AG08396 (cell line): ENCODE results near the gene GSTA4.
A peak's percentile ranks its signal among the peaks of the same experiment; 100 is the strongest.
"Not testable (repeated sequence)": the region's sequence is repeated elsewhere in the genome, so short reads cannot be mapped to it uniquely, and the experiment has no call there.

Experiments used
- DNase-seq: peaks from one replicate; pipeline ENCODE4 v3.0.0; 2012; ENCODE audit warnings: low spot score, mixed read lengths

GSTA4 gene

DNA sequence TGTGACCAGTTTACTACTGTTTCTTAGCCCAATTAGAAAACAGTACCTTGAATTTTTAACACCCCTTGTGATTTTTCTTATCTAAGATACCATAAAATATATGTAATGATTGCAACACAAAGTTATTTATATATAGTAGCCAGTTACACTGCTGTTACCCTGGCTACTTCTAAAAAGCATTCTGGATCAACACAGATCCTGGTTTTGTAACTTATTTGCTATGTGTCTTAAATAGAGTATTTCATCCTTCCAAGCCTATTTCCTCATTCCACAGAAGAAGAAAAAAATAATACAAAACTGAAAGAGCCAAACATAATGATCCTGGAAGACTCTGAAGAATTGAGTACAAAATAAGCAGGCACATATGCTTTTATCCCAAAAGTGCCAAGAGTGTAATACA lies 19.0 kb upstream of the GSTA4 start:
- peak; percentile 6 for DNase-seq

DNA sequence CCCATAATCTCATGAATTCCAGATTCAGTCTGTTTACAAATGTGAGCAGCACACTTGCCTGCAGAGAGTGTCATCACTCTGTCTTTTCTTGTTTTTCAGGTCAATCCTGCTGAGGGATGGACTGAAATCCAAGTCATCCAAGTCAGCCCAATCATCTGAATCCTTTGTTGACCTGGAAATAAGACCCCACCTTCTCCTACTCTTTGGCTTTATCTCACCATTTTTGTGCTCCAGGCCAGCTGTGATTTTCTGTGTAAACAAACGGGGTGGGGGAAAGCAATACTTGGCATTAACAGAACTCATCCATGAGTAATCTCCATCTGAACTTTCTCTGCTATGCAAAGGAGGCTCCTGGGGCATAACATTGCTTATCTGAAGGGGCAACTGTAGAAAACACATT lies 16.9 kb upstream of the GSTA4 start:
- peak; percentile 11 for DNase-seq

DNA sequence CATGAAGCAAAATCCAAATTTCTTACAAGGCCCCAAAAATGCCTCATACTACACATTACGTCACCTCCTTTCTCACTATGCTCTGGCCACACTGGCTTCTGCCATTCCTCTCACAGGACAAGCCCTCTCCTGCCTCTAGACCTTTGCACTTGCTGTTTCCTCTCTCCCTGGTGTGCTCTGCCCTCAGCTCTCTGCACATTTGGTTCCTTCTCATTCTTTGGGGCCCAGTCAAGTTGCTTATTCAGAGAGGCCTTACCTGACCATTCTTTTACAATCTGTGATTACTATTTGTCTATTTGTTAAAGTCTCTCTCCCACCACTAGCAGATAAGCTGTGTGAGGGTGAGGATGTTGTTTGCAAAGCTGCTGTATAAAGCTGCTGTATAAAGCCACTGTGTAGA lies 15.4 kb upstream of the GSTA4 start:
- DNase-seq: no peak

DNA sequence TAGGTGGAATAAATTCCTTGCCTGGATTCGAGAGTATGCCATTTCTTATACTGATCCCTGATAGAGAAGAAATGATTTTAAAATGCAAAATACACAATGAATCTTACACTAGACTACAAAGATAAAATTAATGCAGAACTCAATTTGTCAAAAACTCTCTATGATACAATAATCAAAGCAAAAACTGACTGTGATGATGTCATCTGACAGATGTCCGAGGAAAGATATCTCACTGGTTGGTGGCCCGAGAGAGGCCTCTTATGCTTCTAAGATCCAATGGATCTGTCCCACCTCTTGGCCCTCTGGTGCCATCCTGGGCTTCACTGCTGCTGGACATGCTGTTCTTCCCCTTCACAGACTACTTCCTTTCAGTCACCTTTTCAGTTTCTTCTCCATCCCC lies 14.4 kb upstream of the GSTA4 start:
- DNase-seq: no peak

DNA sequence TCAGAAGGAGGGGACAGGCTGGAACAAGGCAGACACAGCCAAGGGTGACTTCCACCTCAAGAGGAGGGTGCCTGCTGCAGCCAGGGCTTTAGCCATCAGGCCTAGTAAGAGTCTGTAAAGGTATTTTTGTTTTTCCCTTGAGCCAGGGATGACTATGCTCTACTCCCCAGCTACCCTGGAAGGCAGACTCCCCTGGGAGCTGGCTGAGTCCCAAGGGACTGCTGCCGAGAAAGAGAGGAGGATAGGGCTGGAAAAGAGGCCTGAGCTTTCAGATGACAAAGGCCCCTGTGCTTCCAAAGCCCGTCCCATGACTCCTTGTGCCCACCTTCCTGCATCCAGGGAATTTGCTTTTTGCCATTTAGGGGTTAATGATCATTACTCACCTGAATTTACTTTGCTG lies 14.0 kb upstream of the GSTA4 start:
- DNase-seq: no peak

DNA sequence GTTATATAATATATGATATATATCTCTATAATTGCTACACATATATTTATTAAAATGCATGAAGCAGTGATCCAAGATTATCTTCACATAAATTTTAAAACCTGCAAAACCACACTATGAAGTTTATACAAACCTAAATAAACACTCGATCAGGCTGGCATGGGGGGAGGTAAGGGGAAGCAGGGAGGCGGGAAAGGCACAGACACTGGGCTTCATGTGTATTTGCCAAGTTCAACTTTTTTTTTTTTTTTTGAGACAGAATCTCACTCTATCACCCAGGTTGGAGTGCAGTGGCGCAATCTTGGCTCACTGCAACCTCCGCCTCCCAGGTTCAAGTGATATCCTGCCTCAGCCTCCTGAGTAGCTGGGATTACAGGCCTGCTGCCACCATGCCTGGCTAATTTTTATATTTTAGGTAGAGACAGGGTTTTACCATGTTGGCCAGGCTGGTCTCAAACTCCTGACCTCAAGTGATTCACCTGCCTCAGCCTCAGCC lies 13.2 kb upstream of the GSTA4 start:
- DNase-seq: not testable (repeated sequence)

DNA sequence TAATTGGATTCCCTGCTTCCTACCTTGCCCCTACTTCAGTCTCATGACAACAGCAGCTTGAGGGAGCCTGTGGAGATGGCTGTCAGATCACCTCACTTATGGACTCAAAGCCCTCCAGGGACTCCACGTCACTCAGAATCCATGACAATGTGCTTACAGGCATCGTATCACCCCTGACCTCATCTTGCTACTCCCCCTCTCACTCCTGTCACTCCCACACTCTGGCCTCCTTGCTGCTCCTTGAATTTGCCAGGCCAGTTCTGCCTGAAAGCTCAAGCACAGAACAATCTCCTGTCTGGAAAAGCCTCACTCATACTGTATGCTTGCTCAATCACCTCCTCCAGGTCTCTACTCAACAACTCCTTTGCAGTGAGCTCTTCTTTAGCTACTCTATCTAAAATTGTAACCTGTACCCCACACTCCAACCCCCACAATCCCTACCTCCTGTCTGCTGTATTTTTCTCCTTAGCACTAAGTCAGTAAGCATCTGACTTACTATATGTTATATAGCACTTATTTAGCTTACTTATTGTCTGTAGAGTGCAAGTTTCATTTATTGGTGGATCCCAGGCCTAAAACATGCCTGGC lies 10.7 kb upstream of the GSTA4 start:
- no peak for DNase-seq

DNA sequence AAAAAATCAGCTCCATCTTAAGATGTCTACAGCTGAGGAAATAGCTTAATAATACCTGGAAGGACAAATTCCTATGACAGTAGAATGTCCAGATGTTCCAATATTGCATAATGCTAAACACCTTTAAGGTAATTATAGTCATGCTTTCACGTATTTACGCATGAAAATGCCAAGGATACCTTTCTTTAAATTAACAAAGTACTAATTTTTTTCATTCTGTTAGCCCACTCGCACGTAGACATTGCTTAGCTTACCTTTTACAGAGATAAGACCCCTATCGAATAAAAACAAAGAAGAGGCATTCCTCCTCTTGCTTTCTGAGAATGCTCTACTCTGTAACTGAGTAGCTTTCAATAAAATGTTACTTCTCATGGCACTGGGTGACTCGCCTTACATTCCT lies 4.4 kb upstream of the GSTA4 start:
- no peak for DNase-seq

DNA sequence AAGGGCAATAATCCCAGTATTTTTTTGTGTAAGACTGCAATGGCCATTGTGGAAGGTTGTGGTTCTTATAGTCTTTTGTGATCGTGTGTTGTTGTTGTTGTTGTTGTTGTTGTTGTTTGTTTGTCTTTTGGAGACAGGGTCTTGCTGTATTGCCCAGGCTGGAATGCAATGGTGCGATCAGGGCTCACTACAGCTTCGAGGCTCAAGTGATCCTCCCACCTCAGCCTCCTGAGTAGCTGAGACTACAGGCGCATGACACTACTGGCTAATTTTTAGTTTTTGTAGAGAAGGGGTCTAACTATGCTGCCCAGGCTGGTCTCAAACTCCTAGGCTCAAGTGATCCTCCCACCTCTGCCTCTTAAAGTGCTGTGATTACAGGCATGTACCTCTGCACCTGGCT lies 3.5 kb upstream of the GSTA4 start:
- DNase-seq: no peak

DNA sequence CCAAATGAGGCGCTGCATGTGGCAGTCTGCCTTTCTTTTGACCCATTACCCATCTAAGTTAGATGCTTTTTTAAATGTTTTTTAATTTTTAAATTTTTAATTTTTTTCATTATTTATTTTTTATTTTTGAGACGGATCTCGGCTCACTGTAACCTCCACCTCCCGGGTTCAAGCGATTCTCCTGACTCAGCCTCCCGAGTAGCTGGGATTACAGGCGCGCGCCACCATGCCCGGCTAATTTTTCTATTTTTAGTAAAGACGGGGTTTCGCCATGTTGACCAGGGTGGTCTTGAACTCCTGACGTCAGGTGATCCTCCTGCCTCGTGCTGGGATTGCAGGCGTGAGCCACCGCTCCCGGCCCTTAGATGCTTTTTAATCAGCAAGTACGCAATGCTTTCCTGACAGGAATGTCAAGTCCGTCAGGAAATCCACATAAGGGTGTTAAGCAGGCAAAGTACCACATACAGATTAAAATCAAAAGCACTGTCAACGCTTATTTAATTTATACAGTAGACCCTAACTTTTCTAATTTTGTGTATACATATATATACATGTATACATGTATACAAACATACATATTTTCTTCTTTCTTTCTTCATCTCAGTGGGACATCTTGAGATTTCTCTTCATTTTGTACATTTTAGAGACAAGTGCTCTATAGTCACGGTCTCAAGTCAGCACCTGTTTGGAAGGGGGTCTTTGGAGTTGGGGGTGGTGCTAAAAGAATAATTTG lies 995 bp upstream of the GSTA4 start:
- no peak for DNase-seq

DNA sequence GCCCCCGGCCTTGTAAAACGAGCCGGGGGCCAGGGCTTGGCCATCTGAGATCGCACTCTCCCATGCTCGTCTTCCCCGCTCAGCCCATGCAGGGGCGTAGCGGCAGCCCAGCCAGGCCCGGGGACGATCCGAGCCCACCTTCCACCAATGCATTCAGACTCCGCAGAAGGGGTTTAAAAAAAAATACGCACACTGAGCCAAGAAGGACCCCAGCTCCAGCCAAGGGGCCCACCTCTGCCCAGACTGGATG lies 320 bp downstream of the GSTA4 start:
- no peak for DNase-seq

DNA sequence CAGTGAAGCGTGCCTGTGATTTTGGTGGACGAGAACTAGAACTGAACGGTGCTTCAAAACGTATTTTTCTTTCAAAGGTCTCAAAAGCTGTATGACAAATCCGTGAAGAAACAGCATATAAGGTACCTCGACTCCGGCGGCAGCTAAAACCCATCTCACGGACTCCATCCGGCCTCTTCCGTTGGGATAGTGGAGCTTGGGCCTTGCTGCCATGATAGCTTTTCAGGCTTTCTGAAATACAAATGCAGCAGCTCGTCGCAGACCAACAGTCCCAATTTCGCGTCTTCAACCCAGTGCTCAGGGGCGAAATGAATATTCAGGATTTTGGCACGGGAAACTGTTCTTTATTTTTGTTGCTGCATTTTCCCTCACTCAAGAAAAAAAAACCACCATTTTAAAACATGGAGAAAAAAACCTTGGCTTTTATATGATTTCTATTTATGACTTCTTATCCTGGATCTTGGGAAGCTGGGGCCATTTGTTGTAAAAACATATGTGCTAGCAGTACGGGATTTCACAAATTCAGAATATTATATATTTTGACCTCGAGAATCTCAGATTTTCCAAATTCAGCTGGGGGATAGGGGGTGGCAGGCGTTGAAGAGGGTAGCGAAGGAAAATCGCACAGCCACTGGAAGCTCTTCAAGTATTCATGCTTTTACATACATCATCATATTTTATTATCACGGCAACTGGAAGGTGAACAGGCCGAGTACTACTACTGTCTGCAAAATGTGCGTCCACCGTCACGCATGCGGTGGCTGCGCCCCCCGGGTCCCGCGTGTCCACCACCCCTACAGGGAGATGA lies 849 bp downstream of the GSTA4 start:
- DNase-seq: peak; percentile 26

DNA sequence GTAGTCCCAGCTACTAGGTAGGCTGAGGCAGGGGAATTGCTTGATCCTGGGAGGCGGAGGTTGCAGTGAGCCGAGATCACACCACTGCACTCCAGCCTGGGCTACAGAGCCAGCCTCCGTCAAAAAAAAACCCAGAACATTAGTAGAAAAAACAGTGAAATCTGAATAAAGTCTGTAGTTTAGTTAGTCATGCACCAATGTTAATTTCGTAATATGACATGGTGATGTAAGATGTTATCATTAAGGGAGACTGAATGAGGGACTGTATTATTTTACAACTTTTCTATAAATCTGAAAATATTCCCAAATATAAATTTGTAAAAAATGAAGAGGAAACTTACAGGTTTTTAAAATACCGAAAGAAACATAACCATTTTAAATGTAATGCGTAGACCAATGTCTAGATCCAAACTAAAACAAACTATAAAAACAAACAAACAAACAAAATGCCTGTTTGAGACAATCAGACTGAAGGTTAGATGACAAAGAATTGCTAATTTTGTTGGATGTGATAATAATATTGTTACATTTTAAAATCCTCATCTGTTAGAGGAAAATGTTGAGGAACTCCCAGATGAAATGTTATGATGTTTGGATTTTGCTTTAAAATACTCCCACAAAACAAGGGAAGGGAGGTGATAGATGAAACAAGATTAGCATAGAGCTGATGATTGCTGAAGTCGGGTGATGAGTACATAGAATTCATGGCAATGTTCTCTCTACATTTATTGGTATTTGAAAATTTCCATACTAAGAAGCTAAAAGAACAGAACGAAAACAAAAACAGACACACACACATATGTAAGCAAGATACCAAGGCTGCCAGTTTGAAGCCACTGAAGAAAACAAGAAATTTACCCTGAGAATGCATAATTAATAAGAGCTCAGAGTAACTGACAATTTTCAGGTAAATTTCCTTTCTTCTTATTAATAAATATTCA lies 1.8 kb downstream of the GSTA4 start:
- peak; percentile 21 for DNase-seq

DNA sequence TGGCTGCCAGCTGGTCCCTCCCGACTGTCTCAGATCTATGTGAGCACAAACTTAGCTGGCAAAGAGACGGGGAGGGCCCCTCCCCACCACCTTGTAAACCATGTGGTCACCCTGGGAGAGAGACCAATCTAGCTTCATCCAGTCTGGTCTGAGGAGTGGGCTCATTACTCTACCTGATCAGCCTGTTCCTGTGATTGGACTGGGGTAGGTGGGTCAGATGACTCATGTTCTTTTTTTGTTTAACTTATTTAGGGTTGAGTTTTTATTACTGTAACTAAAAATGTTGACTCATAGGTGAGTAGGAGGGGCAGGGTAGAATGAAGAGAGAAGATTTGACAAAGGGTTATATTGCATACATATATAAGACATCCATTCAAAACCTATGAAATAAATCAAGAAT lies 4.7 kb downstream of the GSTA4 start:
- DNase-seq: peak; percentile 21

DNA sequence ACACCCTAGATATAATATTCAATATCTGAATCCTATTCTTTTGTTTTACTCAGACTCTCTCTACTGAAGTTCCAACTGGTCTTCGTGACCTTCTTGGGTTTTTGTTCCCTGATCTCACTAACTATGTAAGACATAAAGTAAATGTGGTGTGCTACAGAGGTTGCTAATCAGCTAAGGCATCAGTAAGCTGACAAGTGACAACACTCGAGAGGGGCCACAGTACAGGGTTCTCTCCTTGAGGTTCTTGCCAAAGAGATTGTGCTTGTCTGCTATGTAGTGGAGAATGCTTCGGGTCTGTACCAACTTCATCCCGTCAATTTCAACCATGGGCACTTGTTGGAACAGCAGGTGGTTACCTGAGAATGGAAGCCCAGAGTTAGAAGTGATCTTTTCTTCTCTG lies 9.9 kb downstream of the GSTA4 start:
- DNase-seq: no peak

DNA sequence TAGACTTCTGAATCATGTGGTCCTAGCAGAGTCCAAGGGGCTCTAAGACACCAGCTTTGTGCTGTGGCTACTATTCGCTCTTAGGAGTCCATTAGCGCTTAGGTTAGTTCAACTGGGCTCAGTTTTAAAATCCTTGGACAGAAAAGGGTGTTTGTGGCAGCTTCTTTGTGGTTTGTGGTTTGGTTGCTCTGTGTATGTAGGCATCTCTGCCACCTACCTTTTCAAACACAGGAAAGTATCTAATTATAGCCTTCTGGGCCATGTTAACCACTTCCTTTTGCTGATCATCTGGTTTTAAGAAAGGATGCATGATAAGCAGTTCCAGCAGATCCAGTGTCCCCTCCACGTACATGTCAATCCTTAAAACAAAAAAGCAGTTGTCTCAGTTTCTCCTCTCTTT lies 10.8 kb downstream of the GSTA4 start:
- DNase-seq: no peak

DNA sequence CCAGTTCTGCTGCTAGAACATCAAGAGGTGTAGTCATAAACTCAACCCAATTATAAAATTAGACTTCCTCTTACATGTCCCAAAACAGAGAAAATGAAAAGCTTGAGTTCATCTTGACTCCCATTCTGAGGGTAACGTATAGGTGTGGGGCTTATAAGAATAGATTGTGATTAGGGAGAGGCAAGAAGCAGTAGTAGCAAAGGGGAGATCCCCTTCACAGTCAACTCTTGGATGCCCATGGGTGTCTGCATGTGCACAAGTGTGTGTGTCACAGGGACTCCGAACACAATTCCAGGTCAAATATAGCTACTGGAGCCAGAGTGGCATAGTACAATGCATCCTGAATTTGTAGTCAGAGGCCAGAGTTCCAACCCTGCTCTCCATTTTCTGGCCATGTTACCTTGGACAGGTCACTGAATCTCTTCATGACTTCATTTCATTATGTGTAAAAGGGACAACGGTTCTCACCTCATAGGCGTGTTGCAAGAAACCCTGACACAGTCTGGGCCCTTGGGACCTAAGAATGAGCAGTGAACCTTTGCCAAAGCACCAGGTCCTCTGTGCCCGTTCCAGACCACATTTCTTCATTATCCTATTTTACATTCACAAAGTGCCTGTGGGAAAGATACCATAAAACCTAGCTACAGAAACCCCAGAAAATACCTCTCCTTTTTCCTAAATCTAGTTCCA lies 11.8 kb downstream of the GSTA4 start:
- no peak for DNase-seq

DNA sequence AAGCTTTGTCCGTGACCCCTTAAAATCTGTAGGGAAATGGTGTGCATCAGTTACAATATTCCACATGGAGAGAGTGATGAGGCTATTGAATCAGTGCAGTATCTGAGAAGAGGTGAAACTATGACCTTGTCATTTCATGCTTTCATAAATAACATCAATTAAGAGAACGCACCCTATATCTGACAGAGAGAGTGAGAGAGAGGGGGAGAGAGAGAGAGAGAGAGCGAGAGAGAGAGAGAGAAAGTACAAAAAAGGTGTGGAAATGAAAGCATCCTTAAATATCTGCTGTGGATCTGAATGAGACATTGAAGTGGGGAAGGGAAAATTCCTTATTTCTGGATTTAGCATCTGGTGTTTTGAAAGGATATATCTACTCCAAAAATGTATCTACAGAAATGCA lies 12.4 kb downstream of the GSTA4 start:
- DNase-seq: no peak

DNA sequence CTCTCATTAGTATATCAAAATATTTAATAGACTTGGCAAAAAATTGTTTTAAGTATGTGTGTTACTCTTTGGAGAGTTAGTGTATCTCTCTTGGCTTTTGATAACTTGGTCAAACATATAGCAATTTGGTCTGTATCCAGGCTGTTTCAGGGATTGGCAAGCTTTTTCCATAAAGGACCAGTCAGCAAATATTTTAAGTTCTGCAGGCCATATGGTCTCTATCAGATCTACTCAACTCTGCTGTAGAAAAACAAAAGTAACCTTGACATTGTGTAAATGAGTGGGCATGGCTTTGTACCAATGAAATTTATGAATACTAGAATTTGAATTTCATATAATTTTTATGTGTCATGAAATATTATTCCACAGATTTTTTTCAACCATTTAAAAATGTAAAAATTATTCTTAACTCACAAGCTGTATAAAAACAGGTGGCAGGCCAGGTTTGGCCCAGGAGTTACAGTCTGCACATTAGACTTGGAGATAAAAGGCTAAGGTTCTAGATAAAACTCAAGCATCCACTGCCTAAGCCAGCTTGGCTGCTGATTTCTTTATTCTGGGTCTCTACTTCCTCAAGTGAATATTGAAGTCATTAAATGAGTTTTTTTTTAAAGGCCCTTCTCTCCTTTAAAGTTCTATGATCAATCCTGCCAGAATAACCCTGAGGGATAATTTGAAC lies 13.7 kb downstream of the GSTA4 start:
- no peak for DNase-seq

DNA sequence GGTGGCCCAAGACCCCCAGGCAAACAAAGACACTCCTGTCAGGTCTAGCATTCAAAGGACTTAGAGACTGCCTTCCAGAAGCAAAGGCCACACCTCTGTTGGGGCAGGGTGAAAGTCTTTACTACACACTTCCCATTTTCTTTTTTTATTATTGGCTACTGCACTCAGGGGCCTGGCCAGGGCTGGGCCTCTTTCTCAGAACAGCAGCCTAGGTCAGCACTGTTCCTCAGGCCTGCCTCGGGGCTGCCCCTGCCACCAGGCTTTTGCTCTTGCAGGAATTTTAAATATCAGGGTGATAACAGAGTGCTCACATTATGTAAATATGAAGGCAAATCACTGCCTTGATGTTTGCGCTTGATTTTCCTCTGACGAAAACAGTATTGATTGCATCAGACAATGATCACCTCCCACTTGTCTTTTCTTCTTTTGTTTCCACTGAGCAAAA lies 18.5 kb downstream of the GSTA4 start:
- no peak for DNase-seq

DNA sequence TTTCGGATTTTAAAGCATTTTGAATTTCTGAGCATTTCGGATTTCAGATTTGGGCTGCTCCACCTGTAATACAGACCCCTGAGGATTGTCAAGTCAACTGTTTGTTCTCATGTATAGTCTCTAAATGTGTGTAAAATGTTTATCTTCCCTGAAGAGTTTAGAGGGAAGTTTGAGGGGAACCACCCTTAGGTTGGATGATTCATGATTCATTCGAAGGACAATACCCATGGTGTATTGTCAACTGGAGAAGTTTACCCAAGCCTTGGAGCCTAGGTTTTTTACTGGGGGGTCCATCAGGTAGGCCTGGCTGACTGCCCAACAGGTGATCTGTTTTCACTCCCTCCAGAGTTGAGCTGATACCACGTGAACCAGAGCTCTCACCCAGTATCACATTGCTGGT lies 18.9 kb downstream of the GSTA4 start:
- DNase-seq: no peak
